GM18868 (cell line): ENCODE measurements around the gene NAXD.
"Not testable (repeated sequence)": the region's sequence is repeated elsewhere in the genome, so short reads cannot be mapped to it uniquely, and the experiment has no call there.

Experiments
- ATAC-seq: cut with Tn5 transposase; IDR thresholded peaks from one replicate; pipeline ENCODE4 v1.9.1; 2021; ENCODE audit warnings: mild to moderate bottlenecking, moderate library complexity; ENCODE audit not compliant: unreplicated experiment

The NAXD gene

GRCh38 chr13:110627761-110628476, 12.6 kb downstream of the NAXD start:
- no peak for ATAC-seq

DNA sequence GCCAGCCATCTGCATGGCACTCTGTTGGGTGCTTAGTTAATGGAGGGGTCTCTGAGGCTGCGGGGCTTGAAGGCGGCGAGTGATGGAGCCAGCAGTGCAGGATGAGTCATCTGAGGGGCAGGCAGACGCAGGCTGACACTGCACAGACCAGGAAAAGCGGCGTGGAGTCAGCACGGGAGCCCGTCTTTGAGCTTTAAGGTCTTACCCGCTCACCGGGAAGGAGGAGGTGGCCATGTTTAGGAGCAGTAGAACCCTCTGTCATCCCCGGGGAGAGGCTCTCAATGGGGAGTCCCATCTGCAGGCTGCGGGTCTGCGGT, 13.1 kb downstream of the NAXD start:
- no peak for ATAC-seq

GRCh38 chr13:110628952-110629701, 13.8 kb downstream of the NAXD start:
- no peak for ATAC-seq

GRCh38 chr13:110629735-110630134, 14.4 kb downstream of the NAXD start:
- no peak for ATAC-seq

GRCh38 chr13:110630566-110631119, 15.3 kb downstream of the NAXD start:
- no peak for ATAC-seq

GRCh38 chr13:110632255-110632654, 16.9 kb downstream of the NAXD start:
- ATAC-seq: not testable (repeated sequence)

GRCh38 chr13:110633776-110634175, 18.4 kb downstream of the NAXD start:
- ATAC-seq: no peak

GRCh38 chr13:110634558-110634957, 19.2 kb downstream of the NAXD start:
- ATAC-seq: no peak

DNA sequence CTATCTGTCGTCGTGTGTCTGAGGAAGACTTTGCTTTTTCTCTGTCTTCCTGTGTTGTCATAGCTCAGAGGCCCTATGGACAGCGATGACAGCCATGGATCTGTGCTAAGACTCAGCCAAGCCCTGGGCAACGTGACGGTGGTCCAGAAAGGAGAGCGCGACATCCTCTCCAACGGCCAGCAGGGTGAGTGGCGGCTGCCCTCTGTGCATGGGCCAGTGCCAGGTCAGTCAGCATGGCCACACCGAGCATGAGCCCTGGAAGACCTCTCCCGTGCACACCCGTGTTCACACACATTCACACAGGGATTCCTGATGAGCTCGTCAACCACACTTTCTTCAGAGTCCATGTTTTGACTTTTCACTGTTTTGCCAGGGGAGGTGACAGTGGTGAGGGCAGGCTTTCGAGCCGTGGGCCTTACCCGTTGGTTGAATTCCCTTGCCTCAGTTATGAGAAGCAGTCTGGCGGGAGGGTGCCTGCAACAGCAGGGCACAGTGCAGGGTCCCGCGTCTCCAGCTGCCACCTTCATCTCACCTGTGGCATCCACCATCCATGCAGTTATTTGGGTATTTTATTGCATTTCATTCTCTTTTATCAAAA, 20.2 kb downstream of the NAXD start:
- ATAC-seq: no peak

GRCh38 chr13:110636053-110636475, 20.7 kb downstream of the NAXD start:
- ATAC-seq: no peak

DNA sequence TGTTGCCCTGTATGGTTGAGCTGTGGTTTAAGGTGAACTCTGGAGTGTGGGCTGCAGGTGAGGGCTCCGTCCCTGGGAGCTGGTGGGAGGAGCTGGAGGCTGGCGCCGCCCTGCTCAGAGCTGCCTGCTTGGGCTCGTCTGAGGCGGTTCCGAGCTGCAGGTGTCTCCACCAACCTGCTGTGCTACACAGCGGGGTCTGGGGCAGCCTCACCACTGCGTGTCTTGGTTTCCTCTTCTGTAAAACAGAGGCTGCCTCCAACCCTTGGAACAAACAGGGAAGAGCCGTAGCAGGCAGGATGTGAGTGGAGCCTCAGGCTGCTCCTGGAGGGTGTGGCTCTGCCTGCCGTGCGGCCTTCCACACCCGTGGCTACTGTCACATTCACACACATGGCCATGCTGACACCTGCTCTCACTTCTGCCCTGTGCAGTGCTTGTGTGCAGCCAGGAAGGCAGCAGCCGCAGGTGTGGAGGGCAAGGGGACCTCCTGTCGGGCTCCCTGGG, 21.4 kb downstream of the NAXD start:
- ATAC-seq: no peak

DNA sequence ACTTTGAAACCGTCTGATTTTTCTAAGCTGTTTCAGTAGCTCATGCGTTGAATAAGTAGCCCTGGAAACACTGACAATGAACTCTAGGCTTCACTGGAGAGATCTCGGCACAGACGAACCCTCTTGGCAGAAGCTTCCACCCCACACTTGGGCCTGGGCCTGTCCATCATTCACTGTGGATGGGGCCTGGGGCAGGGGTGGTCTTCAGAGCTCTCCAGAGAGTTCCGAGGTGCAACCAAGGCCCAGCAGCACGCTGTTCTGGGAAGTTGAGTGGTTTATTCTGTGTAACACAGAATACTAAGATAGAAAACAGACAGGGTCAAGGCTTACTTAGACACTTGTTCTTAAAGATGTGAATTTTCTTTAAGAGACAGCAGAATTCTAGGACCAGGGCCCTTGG, 21.9 kb downstream of the NAXD start:
- ATAC-seq: no peak

DNA sequence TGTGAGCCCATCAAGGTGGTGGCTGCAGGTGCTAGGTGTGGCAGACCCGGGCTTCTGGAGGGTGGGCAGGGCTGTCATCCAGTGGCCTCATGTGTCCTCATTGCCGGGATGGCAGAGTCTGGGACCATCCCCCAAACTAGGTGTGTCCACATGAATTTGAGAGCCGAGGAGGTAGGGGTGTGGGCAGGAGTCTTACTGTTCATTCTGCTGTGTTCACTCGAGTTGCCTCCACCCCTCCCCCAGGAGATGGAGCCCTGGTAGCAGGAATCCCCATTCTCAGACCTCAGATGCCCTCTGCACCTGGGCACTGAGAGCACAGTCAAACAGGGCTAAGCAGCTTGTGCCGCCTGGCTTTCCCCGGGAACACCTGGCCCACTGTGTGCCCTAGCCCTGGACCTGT, 22.4 kb downstream of the NAXD start:
- ATAC-seq: no peak

GRCh38 chr13:110638257-110638656, 22.9 kb downstream of the NAXD start:
- ATAC-seq: no peak

- no peak for ATAC-seq
Observed at GRCh38 chr13:110638814-110639806, 23.8 kb downstream of the NAXD start.

DNA sequence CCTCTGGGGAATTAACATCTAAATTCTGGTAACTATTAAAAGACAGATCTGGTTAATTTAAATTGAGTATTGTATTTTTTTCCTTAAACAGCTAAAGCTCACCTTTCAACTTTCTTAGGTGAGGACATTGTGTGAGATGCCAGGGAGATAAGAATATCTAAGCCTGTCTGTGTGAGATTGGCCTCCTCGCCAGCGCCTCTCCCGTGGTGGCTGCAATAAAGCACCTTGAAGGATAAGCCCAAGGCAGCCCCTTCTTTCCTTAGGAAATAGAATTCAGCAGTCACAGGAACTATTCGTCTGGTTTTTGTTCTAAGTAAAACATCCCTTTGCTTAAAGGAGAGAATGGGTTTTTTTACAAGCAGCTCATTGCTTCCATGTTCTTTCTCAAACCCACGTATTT, 24.6 kb downstream of the NAXD start:
- no peak for ATAC-seq

GRCh38 chr13:110640591-110641029, 25.3 kb downstream of the NAXD start:
- no peak for ATAC-seq

DNA sequence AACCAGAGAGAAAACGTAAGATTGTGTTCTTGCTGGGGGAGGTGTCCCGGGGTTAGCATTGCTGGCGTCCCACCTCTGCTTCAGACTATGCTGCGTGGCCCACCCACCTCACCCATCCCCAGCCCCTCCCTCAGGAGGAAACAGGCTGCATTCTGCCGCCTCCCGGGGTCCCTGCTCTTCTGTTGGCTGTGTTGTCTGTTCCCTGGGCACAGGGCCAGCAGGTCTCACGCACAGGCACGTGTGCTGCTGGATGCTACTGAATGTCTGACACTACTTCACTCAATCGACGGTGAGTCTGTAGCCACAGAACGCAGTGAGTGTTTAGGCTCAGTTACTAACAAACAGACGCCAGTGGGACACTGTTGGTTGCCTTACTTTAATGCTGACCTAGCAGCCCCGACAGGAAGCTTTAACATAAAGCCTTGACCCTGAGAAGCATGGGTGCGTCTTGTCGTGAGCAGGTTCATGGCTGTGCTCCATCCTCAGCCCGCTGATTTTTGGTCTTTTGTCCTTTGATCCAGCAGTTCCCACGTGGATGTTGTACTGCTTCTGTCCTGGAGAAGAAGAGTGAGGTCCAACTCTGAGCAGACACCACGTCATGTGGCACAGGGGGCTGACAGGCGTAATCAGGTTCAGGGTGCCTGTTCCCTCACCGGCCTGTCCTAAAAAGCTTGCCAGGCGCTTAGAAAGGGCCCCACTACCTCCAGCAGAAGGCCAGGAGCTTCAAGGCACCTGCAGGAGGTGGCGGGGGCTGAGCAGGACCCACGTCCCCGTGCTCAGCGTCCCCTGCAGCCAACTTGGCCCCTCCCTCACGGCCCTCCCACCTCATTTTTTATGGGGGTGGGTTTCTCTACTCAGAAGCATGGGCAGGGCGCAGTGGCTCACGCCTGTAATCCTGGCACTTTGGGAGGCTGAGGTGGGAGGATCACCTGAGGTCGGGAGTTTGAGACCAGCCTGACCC, 26.0 kb downstream of the NAXD start:
- no peak for ATAC-seq

DNA sequence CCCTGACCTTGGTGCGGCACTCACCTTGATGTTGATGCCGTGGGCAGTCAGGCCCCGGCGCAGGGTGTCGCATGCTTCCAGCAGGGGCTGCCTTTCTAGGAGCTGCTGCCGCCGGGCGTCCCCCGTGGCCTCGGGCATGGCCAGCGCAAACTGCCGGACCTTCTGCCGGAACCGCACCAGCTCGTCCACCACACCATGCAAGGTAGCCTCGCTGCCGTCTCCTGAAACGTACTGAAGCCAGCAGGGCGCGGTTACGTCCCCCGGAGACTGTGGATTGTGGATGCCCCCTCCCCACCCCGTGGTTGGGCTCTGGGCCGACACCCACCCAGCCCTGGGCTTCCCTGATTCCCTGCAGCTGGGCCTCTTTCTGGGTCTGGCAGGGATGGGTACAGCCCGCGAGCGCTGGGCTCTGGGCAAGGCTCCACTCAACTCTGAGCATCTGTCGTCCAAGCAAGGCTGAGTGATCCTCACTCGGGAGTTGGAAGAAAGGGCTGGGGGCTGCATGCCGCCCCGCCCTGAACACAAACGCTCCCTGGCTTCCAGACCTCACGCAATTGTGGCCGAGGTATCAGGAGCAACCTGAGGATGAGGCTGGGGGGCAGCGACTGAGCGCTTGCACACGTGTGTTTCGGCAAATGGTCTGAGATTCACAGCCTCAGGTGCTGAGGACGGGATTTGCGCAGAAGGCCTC, 27.1 kb downstream of the NAXD start:
- ATAC-seq: no peak
